WTC11 (cell line): ENCODE data around the gene CSF2.
"Not testable (repeated sequence)": the region's sequence is repeated elsewhere in the genome, so short reads cannot be mapped to it uniquely, and the experiment has no call there.

ENCODE experiments used
- CTCF ChIP-seq: fragments of 200-600 bp; IDR thresholded peaks from 2 replicates; pipeline ENCODE4 v1.8.0; 2022; ENCODE audit warnings: antibody characterized with exemption
- ETV6 ChIP-seq: sonication (generic); formaldehyde crosslinking; IDR thresholded peaks from 2 replicates; pipeline ENCODE4 v1.8.1; 2022; ENCODE audit warnings: mild to moderate bottlenecking, missing genetic modification reagents
- ZNF423 ChIP-seq: fragments of 250-450 bp; sonication (Bioruptor Pico); IDR thresholded peaks from 2 replicates; pipeline ENCODE4 v2.1.2; 2022; ENCODE audit warnings: mild to moderate bottlenecking, moderate library complexity

- not testable (repeated sequence) for TF ChIP-seq CTCF; ETV6 (CRISPR knock-in tag); ZNF423
These were observed 43.4 kb downstream of the CSF2 start for GRCh38 chr5:132116909-132117489.
